DMS 273 (cell line): ENCODE data around the gene PCSK1N.
"Not testable (repeated sequence)": the region's sequence is repeated elsewhere in the genome, so short reads cannot be mapped to it uniquely, and the experiment has no call there.

Source experiments
- DNase-seq: peaks from one replicate; lab custom pipeline; 2025; ENCODE audit not compliant: unreplicated experiment; lab: John Stamatoyannopoulos, UW

PCSK1N gene

DNA sequence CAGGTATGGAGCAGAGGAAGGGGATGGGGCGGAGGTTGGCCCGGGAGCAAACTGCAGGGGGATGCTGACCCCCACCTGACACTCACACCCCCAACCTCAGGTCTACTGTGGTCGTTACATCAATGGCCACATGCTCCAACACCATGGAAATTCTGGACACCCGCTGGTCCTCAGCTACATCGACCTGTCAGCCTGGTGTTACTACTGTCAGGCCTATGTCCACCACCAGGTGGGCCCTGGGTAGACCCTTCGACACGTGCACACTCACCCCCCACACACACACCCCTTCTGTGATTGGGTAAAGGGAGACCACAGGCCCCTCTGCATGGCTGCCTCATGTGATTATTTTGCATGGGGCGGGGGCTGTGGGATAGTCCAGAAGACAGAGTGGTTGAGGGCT lies 11.3 kb downstream of the PCSK1N start:
- no peak for DNase-seq

DNA sequence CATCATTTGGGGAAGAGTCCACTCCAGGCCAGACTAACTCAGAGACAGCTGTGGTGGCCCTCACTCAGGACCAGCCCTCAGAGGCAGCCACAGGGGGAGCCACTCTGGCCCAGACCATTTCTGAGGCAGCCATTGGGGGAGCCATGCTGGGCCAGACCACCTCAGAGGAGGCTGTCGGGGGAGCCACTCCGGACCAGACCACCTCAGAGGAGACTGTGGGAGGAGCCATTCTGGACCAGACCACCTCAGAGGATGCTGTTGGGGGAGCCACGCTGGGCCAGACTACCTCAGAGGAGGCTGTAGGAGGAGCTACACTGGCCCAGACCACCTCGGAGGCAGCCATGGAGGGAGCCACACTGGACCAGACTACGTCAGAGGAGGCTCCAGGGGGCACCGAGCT lies 12.4 kb downstream of the PCSK1N start:
- no peak for DNase-seq

GRCh38 chrX:48819394-48819793 lies 16.0 kb downstream of the PCSK1N start:
- DNase-seq, result not testable (repeated sequence)

- no peak for DNase-seq
Measured at GRCh38 chrX:48818866-48819265, 16.5 kb downstream of the PCSK1N start.

GRCh38 chrX:48818098-48818497 lies 17.3 kb downstream of the PCSK1N start:
- DNase-seq, result no peak

DNA sequence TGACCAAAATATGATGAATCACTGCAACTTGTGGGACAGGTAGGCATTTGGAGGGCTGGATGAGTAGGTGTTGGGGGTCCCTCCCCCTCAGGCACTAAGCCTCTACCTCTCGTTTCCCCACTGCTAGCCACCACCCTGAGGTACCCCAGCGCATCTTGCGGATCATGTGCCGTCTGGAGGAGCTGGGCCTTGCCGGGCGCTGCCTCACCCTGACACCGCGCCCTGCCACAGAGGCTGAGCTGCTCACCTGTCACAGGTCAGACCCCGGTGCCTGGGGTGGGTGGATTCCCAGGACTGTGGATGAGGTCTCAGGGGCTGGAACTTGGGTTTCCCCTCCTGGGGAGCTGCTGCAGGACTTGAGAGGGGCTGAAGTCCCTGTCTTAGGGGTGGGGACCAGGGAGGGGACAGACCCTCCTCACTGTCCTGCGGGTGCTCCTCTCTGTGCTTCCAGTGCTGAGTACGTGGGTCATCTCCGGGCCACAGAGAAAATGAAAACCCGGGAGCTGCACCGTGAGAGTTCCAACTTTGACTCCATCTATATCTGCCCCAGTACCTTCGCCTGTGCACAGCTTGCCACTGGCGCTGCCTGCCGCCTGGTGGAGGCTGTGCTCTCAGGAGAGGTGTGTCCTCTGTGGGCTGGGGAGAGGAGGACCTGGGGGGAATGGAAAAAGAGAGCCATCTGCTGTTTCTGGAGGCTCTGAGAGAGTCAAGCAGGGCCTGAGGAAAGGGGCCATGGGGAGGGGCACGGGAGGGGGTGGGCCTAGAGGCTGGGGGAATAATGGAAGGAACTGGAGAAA lies 19.2 kb downstream of the PCSK1N start:
- DNase-seq, result peak; percentile 30

DNA sequence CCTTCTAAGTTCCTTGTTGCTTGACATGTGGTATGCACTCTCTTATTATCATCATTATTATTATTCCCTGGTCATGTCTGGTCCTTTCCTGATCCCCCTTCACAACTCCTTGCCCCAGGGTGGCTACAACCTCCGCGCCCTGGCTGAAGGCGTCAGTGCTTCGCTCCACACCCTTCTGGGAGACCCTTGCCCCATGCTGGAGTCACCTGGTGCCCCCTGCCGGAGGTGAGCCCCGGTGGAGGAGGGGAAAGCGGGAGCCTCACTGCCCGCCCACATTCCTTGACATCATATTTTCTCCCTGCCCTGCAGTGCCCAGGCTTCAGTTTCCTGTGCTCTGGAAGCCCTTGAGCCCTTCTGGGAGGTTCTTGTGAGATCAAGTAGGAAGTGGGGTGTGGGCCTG lies 20.1 kb downstream of the PCSK1N start:
- no peak for DNase-seq

DNA sequence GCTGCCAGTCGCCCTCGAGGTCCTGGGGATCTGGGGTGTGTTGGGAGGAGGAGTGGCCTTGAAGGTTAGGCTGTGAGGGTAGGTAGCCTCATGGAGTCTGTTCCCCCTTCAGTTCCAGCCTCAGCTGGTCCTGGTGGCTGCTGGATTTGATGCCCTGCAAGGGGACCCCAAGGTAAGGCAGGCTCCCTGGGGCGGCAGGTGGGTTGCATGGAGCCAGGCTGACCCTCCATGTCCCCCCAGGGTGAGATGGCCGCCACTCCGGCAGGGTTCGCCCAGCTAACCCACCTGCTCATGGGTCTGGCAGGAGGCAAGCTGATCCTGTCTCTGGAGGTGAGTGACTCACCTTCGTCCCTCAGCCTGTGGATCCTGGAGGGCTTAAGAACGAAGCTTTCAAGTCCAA lies 20.7 kb downstream of the PCSK1N start:
- no peak for DNase-seq

DNA sequence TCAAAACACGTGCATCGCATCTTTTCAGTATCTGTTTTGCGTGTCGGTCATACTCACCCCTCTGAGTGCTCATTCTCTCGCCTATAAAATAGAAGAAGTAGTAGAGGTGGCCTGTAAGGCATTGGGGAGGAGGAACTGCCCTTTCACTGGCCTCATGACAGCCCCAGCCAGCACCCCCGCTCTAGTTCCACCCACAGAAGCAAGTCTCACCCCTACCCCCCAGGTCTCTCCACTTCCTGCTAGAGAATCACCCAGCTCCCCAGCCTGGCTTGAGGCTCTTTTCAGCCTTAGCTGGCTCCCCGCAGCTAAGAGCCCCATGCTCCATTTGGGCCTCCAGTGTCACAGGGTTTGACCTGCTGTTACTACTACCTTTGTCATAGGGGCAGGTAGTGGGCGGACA lies 21.8 kb downstream of the PCSK1N start:
- DNase-seq, result no peak

GRCh38 chrX:48806081-48806480 lies 29.3 kb downstream of the PCSK1N start:
- DNase-seq, result peak; percentile 16

- DNase-seq, result no peak
Measured at GRCh38 chrX:48802905-48803200, 32.6 kb downstream of the PCSK1N start.

DNA sequence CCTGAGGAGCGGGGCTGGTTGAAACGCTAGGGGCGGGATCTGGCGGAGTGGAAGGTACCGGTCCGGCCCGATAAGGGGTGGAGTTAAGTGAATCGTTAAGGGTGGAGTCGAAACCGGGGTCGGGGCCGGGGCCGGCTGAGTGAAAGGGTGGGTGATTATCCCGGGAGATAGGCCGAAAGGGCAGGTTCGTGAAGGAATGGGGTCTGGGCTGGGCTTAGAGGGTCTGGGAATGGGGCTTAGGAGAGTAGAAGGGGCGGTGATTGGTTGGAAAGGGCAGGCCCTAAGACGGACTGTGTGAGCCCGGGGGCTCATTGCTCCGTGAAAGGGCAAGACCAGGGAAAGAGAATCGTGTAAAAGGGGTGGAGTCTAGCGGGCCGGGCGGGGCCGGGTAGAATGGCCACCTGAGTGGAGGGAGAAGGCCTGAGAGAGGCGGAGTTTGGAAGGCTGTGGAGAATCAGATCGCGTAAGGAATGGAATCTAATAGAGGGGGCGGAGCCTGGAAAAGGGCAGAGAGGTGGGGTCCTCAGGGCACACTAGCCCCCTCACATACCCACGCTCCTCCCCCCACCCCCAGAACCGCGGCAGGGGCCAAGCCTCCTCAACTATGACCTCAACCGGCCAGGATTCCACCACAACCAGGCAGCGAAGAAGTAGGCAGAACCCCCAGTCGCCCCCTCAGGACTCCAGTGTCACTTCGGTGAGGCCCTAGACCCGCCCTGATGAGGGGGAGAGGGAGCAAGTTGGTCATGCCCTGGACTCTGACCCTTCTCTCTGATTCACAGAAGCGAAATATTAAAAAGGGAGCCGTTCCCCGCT lies 33.1 kb downstream of the PCSK1N start:
- DNase-seq, result peak; percentile 91

GRCh38 chrX:48801280-48802088 lies 33.9 kb downstream of the PCSK1N start, which contains the start of gene HDAC6:
HDAC6 (plus strand) TSS chrX:48802067; CDS start chrX:48802693, 626 bp downstream.
- DNase-seq, result peak; percentile 99

- no peak for DNase-seq
Measured at GRCh38 chrX:48800574-48801279, 34.7 kb downstream of the PCSK1N start.

- no peak for DNase-seq
Measured at GRCh38 chrX:48798318-48798717, 37.1 kb downstream of the PCSK1N start.

- DNase-seq, result no peak
Measured at GRCh38 chrX:48794911-48795515, 40.4 kb downstream of the PCSK1N start.

DNA sequence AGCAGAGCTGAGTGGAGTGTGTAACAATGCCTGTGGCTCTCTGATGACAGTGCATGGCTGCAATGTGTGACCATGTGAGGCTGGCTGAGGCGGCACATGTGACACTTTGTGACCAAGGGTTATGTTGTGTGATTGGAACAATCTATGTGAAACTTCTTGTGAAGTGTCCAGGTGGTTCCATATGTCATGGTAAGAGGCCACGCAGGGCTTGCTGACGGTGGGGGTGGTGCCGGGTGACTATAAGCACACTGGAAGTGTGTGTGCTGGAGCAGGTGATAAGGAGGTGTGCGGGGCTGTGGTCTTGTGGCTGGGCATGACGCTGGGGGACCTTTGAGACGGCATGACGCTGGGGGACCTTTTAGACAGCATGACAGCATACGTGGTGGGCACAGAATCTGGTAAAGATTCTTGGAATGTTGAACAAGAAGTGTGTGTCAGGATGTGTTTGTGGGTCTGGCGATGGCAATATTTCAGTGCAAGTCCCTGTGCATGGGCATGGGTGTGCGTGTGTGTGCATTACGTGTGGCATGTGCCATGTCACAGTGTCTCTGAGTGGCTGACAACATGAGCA lies 41.0 kb downstream of the PCSK1N start:
- DNase-seq, result no peak

GRCh38 chrX:48793935-48794334 lies 41.5 kb downstream of the PCSK1N start:
- no peak for DNase-seq

GRCh38 chrX:48792219-48792618 lies 43.2 kb downstream of the PCSK1N start:
- DNase-seq, result no peak
